ENCODE results near the gene DUSP15. TPM values are rescaled to one million over a fixed set of nuclear protein-coding genes. Genes with fewer than 3 reads are reported as not detected.
A peak's percentile ranks its signal among the peaks of the same experiment; 100 is the strongest.
"Not testable (repeated sequence)": the region's sequence is repeated elsewhere in the genome, so short reads cannot be mapped to it uniquely, and the experiment has no call there.

Gene DUSP15
- polyA plus RNA-seq, 3 donors: 15.3 to 18.8 (median 16.4) TPM

GRCh38 chr20:31826074-31826473, 44.3 kb downstream of the DUSP15 start:
- no peak for DNase-seq (ENCODE audit: low read depth in 3 of 3, low spot score in 2 of 3)

- DNase-seq (ENCODE audit: low read depth in 3 of 3, low spot score in 2 of 3): no peak
Measured at GRCh38 chr20:31824554-31825313, 45.6 kb downstream of the DUSP15 start.

GRCh38 chr20:31824125-31824485, 46.2 kb downstream of the DUSP15 start:
- no peak for DNase-seq (ENCODE audit: low read depth in 3 of 3, low spot score in 2 of 3)

GRCh38 chr20:31823360-31824124, 46.8 kb downstream of the DUSP15 start:
- DNase-seq (ENCODE audit: low read depth in 3 of 3, low spot score in 2 of 3): no peak

- peak in 2 of 3 donors; percentile 57 to 60 for DNase-seq (ENCODE audit: low read depth in 3 of 3, low spot score in 2 of 3)
Measured at GRCh38 chr20:31822421-31823330, 47.7 kb downstream of the DUSP15 start.

- DNase-seq (ENCODE audit: low read depth in 3 of 3, low spot score in 2 of 3): no peak
Measured at GRCh38 chr20:31821427-31821826, 48.9 kb downstream of the DUSP15 start.

- DNase-seq (ENCODE audit: low read depth in 3 of 3, low spot score in 2 of 3): no peak
Measured at GRCh38 chr20:31820228-31820627, 50.1 kb downstream of the DUSP15 start.

- no peak for DNase-seq (ENCODE audit: low read depth in 3 of 3, low spot score in 2 of 3)
Measured at GRCh38 chr20:31819083-31819784, 51.1 kb downstream of the DUSP15 start, which contains the start of gene MYLK2. TSS of gene MYLK2 (plus strand) at chr20:31819356. CDS start at chr20:31819581, 225 bp downstream.

- no peak for DNase-seq (ENCODE audit: low read depth in 3 of 3, low spot score in 2 of 3)
Measured at GRCh38 chr20:31818376-31818908, 51.9 kb downstream of the DUSP15 start.

GRCh38 chr20:31817461-31817860, 52.9 kb downstream of the DUSP15 start:
- no peak for DNase-seq (ENCODE audit: low read depth in 3 of 3, low spot score in 2 of 3)

GRCh38 chr20:31816221-31816620, 54.1 kb downstream of the DUSP15 start:
- no peak for DNase-seq (ENCODE audit: low read depth in 3 of 3, low spot score in 2 of 3)

GRCh38 chr20:31815408-31816188, 54.7 kb downstream of the DUSP15 start:
- DNase-seq (ENCODE audit: low read depth in 3 of 3, low spot score in 2 of 3): no peak

- DNase-seq (ENCODE audit: low read depth in 3 of 3, low spot score in 2 of 3): not testable (repeated sequence)
Measured at GRCh38 chr20:31814142-31814541, 56.2 kb downstream of the DUSP15 start.

- no peak for DNase-seq (ENCODE audit: low read depth in 3 of 3, low spot score in 2 of 3)
Measured at GRCh38 chr20:31813611-31814010, 56.7 kb downstream of the DUSP15 start.

- peak in 1 of 3 donors; percentile 38 for DNase-seq (ENCODE audit: low read depth in 3 of 3, low spot score in 2 of 3)
Measured at GRCh38 chr20:31811796-31812728, 58.3 kb downstream of the DUSP15 start.

GRCh38 chr20:31811198-31811597, 59.1 kb downstream of the DUSP15 start:
- DNase-seq (ENCODE audit: low read depth in 3 of 3, low spot score in 2 of 3): no peak
